ENCODE data around the gene MBTPS2.
"Not testable (repeated sequence)": the region's sequence is repeated elsewhere in the genome, so short reads cannot be mapped to it uniquely, and the experiment has no call there.

MBTPS2 gene

DNA sequence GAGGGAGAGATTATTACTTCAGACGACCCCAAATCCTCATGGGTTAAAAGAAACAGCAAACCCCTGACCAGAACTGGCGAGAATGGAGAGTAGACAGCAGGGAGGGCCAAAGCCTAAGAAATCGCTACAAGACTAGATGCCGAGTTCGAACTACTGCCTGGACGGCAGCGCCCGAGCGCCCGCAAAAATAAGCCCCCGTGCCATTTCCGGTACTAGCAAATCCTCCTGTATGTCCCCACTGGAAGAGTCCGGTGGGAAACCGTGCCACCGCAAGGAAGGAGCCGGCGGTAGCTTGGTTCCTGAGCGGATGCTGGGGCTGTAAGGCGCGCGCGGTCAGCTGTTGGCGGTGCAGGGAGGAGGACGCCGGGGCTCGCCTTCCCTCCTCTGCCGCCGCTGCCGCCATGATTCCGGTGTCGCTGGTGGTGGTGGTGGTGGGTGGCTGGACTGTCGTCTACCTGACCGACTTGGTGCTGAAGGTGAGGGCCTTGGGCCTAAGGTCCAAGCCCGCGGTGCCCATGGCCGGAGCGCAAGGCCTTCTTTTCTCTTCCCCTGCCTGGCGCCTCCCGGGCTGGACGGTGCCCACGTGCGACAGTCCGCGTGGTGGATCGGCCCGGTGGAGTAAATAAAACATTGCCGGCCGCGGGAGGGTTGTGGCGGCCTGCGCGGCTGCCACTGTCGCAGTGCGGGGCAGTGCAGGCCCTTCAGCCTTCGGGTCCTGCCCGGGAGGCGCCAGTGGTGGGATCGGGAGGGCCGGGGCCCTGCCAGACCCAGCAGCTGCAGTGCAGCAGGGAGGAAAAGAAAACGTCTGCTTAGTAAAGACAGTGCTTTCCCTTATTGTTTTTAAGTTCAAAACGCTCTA lies at the start of gene MBTPS2:
TSS of gene MBTPS2 (plus strand) at position 284 of the 859 bp plus-strand sequence. CDS start at position 402, 118 bp downstream.
- DNase-seq = peak; percentile 77

DNA sequence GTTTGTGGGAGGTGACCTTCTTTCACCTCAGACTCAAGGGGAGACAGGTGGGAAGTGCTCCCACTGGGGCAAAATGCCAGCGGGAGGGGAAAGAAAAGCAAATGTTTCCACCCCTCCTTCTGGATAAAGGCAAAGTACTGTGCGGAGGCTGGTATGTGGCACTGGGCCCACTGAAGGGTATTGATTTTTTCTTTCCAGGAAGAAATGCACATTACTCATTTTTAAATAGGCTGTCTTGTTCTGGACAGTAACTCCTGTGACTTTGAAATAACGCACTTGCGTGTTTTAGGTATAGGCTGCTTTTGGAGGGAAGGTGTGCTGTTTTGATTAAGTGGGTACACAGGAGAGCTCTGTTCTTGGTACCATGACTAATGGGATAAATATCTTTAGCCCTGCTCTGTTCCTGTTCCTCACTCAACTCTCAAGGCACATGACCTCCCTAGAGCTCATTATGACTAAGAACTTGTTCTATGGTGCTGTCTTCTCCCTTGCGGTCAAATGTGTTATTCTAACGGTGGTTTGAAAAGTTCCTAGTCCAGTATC lies 40.7 kb upstream of the MBTPS2 start:
- DNase-seq = no peak

DNA sequence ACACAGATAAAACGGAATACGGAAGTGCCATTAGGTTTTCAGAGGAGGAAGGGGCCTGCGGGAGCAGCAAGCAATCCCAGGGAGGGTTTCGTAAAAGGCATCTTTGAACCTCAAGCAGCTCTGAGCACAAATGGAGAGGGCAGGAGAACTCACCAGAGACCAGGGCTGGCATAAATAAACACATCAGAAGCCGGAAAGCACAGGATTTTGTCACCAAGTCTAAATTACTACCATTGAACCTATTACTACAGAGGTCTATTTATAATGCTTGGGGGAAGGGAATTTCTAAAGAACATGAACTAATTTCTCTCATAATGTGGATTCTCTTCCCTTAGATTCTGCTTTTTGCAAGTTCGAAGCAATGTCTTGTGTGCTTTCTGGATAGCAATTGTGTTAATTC lies 39.6 kb upstream of the MBTPS2 start:
- no peak for DNase-seq

DNA sequence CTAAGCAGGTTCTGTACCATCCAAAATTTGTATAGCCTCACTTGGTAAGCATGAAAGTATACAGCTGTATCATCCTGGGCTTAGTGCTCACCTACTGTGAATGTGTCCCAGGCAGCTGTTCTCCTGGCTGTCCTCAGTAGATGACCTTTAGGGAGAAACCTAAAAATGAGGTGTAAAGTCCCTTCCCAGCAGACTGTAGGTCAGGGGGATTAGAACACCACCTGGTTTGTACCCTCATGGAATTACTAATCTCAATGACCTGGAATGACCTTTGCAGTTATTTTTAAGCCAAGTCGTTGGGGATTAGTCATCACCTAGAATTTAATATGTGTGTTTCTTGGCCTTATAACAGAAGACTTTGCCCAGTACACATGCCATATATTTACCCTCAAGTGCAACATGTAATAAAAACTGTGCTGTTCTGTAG lies 39.1 kb upstream of the MBTPS2 start:
- no peak for DNase-seq

DNA sequence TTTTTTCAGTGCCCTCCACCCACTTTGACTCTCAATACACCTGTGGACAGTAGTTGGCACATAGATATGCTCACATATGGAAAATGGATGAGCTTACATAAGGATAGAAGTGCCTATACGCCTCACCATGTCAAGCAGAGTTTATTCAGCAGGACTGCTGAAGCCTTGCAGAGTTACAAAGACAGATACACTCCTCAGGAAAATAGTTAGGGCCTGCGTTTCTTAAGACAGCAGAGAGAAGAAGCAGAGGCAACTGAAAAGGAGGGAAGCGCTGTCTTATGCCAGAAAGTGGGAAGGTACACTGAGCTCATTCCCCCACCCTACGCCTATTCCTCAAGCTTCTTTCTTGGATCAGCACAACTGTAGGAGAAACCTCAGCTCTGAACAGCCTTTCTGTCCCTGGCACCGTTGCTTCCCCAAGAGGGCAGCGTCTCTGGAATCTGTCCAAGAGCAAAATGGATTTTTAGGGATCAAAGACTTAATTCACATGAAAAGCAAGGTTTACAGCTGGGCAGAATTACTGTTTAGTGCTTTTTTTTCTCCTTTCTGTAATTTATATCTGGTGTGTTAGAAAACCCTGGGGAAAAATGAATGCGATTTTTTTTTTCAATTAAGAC lies 37.3 kb upstream of the MBTPS2 start:
- no peak for DNase-seq

DNA sequence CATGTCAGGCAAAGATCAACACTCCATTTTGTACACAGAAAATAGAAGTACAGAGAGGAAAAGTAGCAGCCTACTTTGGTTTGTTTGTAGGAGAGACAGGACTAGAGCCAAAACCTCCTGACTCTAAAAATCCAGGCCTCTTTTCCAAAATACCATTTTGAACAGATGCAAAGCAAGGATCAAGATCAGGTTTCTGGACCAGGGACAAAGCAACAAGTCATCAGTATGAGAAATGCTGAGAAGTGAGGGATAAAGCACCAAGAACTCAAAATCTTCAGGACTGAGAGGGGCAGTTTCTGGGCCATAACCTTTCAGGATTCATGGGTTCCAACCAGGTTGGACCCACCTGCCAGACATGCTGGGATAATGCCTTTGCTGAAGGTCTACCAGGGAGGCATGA lies 36.6 kb upstream of the MBTPS2 start:
- no peak for DNase-seq

DNA sequence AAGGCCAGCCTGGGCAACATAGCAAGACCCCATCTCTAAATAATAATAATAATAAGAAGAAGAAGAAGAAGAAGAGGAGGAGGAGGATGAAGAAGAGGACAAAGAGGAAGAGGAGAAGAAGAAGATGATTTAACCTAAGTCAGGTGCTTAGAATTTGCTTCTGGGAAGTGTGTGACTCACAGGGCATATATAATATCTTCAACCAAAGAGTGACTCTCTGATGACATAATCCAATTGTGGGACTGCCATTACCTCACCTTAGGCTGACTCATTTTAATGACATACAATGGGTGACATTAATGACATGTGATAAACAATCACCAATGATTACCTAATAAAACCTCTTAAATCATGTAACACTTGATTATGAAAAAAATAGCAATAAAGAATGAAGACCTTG lies 32.7 kb upstream of the MBTPS2 start:
- DNase-seq = no peak

DNA sequence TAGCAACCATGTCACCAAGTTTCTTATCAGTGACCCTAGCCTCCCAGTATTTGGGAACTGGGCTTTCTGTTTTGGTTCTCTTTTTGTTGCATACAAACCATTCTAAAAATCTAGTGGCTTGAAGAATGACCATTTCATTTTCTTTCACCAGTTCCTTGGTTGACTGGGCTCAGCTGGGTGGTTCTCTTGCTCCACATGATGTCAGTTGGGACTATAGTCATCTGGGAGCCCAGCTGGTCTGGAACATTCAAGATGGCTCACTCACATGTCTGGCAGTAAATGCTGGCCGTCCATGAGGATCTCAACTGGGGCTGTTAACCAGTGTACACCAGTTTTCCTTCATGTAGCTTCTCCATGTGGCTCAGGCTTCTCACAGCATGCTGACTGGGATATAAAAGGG lies 27.6 kb upstream of the MBTPS2 start:
- no peak for DNase-seq

DNA sequence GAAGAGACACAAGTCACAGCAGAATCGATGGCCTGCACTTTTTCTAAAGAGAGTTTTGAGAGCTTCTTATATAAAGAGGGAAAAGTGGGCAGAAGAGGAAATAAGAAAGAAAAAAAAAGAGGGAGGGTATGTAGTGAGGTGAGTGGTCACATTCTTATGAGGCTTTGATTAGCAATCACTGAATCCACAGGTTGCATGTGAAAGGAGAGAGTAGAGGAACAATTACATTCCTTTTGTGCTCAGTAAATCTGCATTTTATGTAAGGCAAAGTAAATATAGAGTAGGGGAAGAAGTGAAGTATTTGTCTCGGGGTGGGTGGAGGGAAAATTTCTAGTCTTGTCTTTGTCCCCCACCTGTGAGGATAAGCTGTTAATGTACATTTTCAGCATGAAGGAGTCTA lies 26.8 kb upstream of the MBTPS2 start:
- no peak for DNase-seq

DNA sequence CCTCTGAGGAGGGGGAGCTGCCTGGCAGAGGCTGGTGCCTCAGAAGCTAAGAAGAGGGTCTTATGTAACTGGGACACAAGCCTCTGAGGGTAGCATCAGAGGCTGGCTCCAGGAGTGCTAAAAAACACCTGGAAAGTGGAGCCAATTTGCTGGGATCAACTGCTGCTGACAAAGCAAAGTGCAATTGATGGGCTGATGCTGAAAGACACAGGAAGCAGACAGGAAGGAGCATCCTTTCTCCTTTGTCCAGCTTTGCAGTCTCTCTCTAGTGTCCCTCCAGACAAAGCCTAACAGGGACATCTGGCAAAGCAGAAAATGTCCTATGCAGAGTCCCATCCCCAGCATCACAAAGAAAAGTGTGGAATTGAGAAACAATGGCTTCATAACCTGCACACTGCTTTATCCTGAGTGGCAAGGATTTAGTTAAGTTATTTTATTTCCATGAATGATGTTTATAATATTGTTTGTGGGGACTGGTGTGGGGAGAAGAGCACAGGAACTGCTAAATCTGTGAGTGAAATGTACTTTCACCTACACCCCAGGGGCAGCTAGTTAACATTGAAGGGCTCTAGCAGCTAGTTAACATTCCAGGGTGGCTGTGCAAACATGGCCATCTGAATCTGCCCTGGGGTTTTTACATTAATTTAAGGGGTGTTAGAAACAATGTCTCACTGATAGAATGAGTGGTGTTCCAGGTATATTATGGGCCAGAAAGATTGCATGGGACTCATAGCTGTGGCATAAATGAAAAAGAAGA lies 25.6 kb upstream of the MBTPS2 start:
- no peak for DNase-seq

DNA sequence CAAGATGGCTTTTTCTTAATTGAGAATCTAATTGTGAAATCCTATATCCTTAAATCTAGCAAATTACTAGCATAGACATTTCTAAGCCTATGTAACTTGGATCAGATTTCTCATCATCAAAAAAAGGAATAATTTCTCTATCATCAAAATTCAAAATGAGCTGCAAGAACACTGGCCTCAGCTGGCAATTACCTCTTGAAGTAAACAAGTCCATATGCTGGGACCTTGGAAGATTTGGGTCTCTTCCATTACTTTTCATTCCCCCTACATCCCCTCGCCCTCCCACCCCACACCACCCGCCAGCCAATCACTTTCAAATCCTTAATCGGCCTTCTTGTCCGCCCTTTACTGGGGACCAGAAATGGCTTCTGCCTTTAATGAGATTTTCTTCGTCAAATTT lies 23.3 kb upstream of the MBTPS2 start:
- DNase-seq = no peak

DNA sequence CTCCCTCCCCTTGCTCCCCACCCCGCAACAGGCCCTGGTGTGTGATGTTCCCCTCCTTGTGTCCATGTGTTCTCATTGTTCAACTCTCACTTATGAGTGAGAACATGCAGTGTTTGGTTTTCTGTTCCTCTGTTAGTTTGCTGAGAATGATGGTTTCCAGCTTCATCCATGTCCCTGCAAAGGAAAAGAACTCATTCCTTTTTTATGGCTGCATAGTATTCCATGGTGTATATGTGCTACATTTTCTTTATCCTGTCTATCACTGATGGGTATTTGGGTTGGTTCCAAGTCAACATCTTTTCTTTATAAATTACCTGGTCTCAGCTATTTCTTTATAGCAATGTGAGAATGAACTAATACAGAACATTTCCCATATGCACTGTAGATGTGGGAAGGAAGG lies 19.2 kb upstream of the MBTPS2 start:
- not testable (repeated sequence) for DNase-seq

DNA sequence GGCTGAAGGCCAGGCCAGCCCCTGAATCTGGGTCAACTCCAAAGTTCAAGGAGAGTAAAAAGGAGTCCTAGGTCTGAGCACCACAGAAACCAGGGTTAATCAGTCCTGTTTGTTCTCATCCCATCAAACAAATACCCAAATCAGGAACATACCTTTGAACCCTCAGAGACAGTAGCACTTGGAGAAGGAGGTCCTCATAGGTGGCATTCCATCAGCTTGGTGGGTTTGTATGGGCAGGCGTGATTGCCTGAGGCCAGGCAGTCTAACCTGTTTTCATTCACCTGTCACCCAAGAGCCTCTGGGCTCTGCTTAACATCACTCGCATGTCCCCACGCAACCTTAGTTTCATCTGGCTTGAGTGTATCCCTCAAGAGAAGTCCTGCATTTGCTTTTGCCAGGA lies 17.5 kb upstream of the MBTPS2 start:
- no peak for DNase-seq

DNA sequence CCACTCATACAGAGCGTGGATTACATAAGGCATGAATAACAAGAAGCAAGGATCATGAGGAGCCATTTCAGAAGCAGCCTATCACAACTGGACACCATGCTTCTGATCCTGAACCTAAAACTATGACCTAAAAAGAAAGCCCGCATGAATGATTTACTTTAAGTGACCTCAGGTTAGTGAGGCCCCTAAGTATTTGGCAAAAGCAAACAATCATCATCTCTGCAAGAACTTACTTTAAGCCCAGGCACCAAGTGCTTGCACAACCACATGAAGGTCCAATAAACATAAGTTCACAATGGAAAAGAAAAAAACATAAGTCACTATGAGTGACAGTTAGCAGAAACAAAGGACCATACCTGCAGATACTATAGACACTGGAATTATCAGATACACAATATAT lies 7.9 kb upstream of the MBTPS2 start:
- no peak for DNase-seq

DNA sequence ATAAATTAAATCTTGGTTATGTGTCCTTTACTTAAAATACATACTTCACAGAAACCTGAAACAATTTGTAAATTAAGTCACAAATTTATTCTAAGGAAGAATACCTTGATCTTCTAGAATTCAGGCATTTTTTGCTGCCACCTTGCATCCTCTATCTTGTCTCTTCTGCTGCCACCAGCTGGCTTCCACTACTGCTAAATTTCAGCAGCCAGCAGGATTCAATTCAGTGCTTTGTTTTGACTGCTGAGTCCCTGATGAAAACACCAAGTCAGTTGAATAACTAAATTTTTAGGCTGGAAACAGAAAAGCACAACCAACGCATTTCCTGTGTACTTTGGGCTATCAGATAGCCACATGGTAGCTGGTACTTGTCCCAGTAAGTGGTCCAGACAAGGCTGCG lies 2.4 kb upstream of the MBTPS2 start:
- DNase-seq = no peak

DNA sequence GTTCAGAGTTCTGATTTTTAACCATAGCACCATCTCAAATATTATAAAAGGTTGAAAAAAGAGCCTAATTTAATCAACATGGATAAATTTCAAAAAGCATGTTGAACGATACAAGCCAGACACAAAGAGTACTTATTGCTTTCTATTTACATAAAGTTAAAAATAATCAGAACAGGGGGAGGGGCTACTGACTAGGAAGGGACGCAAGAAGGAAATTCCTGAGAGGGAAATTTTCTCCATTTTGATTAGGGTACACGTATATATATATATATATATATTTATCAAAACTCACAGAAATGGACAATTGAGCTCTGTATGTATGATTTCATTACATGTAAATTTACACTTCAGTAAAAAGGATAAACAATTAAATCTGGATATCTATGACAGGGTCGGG lies 482 bp upstream of the MBTPS2 start:
- DNase-seq = no peak

DNA sequence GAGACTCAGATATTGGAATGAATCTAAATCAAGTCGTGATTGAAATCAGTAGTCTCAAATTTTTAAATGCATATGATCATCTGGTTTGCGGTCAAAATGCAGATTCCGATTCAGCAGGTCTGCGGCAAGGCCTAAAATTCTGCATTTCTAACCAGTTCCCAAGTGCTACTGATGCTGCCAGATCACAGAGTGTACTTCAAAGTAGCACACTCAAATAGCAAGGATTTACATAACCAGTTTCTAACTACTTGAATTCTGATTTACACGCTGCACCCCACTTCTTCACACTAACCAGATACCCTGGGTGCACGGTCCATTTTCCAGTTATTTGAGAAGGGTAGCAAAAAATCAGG lies 752 bp downstream of the MBTPS2 start:
- no peak for DNase-seq

DNA sequence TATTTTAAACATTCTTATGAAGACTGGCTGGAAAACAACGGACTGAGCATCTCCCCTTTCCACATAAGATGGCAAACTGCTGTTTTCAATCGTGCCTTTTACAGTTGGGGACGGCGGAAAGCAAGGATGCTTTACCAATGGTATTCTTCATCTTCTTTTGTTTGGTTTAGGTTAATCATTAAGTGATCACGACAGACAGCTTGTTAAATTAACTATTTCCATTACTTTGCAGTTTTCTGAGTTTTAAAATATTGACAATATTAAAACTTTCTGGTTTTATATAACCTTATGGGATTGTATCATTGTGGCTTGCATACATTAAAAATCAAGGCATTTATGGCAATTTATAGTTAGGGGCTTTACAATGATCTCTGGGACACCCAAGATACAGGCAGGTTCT lies 3.8 kb downstream of the MBTPS2 start:
- DNase-seq = no peak

DNA sequence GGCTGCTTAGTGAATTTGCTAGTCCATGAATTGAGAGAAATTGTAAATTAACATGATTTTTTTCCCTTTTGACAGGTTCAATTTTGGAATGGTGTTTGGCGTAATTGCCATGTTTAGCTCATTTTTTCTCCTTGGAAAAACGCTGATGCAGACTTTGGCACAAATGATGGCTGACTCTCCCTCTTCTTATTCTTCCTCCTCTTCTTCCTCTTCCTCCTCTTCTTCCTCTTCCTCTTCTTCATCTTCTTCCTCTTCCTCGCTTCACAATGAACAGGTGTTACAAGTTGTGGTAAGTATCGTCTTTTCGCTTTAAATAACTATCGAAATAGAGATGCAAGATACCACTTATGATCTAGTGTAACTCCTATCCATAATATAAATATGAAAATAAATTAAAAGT lies 5.7 kb downstream of the MBTPS2 start:
- no peak for DNase-seq

DNA sequence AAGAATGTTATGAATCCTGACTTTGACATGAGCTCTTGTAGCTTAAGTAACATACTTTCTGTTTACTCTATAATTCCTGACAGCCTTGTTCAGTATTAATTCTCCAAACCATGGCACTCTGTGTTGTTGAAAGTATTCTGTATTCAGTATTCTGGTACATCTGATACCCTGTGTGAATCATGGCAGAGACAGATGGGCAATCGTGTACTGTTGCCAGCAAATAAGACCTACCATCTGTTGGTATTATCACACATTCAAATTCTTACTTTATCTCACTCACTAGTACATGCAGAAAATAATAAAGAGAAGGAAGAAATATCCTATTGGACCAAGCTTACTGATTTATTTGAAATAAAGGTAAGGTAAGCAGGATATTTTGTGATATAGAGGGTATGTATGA lies 7.9 kb downstream of the MBTPS2 start:
- no peak for DNase-seq

DNA sequence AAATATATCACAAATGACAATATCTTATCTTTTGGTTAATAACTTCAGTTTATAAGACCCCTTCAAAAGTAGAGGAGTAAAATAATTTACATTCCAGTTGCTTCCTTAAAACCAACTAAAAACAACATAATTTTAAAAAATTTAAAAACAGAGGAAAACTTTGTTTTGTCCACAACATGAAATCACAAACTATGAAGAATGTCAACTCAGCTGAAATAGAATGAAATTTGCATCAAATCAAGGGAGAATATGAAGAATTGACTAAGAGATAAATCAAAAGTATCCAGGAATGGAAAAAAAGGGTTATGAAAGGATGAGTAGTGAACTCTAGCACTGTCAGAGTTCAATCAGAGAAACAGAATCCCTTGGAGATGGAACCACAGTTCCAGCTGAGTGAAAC lies 14.2 kb downstream of the MBTPS2 start:
- no peak for DNase-seq

DNA sequence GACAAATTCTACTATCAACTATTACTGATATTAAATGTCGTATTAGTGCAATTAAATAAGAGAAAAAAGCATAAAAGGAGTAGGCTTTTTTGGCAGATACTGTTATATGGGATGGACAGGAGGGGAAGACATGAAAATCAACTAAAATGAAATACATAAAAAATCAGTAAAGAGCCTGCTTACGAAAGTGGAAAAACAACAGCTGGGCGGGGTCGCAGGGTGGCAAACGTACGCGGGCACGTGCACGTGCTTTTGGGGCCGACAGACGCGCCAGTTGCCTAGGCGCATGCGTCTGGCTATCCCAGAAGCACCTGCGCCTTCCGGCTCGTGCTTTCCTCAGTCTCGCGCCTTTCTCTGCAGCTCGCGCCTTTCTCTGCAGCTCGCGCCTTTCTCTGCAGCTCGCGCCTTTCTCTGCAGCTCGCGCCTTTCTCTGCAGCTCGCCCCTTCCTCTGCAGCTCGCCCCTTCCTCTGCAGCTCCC lies 16.6 kb downstream of the MBTPS2 start, which contains the start of gene YY2:
TSS of gene YY2 (plus strand) at position 51 of the 479 bp plus-strand sequence. CDS start 498 bp downstream, outside the sequence.
- DNase-seq = no peak

DNA sequence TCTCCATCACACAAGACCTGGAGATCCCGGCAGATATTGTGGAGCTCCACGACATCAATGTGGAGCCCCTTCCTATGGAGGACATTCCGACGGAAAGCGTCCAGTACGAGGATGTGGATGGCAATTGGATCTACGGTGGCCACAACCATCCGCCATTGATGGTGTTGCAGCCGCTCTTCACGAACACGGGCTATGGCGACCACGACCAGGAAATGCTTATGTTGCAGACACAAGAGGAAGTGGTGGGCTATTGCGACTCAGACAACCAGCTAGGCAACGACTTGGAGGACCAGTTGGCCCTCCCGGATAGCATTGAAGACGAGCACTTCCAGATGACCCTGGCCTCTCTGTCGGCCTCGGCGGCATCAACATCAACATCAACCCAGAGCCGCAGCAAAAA lies 17.1 kb downstream of the MBTPS2 start:
- no peak for DNase-seq
